Measurements from ENCODE around the gene SNAP29. TPM values are rescaled to one million over a fixed set of nuclear protein-coding genes. Genes with fewer than 3 reads are reported as not detected.

Gene SNAP29
- total and polyA plus RNA-seq, 9 of the 15 experiments (the other 6 are each of a cell fraction or from before 2014, with no cell fraction given) = 19.5 to 250 (median 75.9) TPM

GRCh38 chr22:20916916-20917810, 58.4 kb downstream of the SNAP29 start, which contains the start of gene CRKL (continued):
- no peak for TF ChIP-seq NFE2 (IDR thresholded peaks at IDR 0.05; ENCODE audit: low read depth)
- no peak for TF ChIP-seq XRCC5 (IDR thresholded peaks at IDR 0.05; ENCODE audit: low read depth, low read length)
- TF ChIP-seq NR0B1 (IDR thresholded peaks at IDR 0.05; ENCODE audit: partially characterized antibody) = no peak
- no peak for TF ChIP-seq THRAP3 (IDR thresholded peaks at IDR 0.05; ENCODE audit: borderline replicate concordance)
- no peak for TF ChIP-seq PPARD (CRISPR knock-in tag; IDR thresholded peaks at IDR 0.05)
- no peak for TF ChIP-seq TBP (optimal IDR thresholded peaks at IDR 0.05; ENCODE audit: low read depth, low read length)
- no peak for TF ChIP-seq ETV5 (CRISPR knock-in tag; IDR thresholded peaks at IDR 0.05; ENCODE audit: low read depth)
- TF ChIP-seq ZNF695 (CRISPR knock-in tag; IDR thresholded peaks at IDR 0.05) = no peak
- no peak for TF ChIP-seq MAX (CRISPR knock-in tag; IDR thresholded peaks at IDR 0.05)
- TF ChIP-seq RNF219 (CRISPR knock-in tag; IDR thresholded peaks at IDR 0.05) = no peak
- no peak for TF ChIP-seq TSC22D4 (tag; IDR thresholded peaks at IDR 0.05)
- no peak for TF ChIP-seq LARP7 (IDR thresholded peaks at IDR 0.05)
- TF ChIP-seq CBX8 (IDR thresholded peaks at IDR 0.05; ENCODE audit: borderline replicate concordance, extremely low read depth, low read depth, low read length, poor library complexity, severe bottlenecking) = no peak
- TF ChIP-seq REST (IDR thresholded peaks at IDR 0.05; ENCODE audit: borderline replicate concordance) = no peak
- no peak for TF ChIP-seq REST (CRISPR knock-in tag; IDR thresholded peaks at IDR 0.05; ENCODE audit: low read depth)
- no peak for TF ChIP-seq ZNF311 (CRISPR knock-in tag; IDR thresholded peaks at IDR 0.05)
